Measurements from ENCODE around the gene AQP3. TPM values are rescaled to one million over a fixed set of nuclear protein-coding genes. Genes with fewer than 3 reads are reported as not detected.
"Not testable (repeated sequence)": the region's sequence is repeated elsewhere in the genome, so short reads cannot be mapped to it uniquely, and the experiment has no call there.

AQP3 gene
- 1 to 10 TPM; 7.2 to 8.1 TPM for total RNA-seq

- peak; percentile 85 for DNase-seq
- Mint-ChIP-seq H3K4me3 (peak within 1 kb of the TSS; percentile 86), H3K27me3 (ENCODE audit: low read depth) (no peaks in the 10 kb centered on the region), H3K9me3 (no peaks in the 10 kb centered on the region), H3K27ac (peak within 1 kb of the TSS; percentile 91), H3K36me3 (ENCODE audit: low read depth) (no peaks in the 10 kb centered on the region), H3K4me1 (ENCODE audit: low read depth) (peaks cover 52% of the 10 kb centered on the region)
- CTCF ChIA-PET = interaction anchor here (0.5 to 8.6 kb wide), 18 partner anchors 9 to 403 kb away, joined by 3 to 159 read pairs (median 6); partner anchors contain the start of genes AQP7 and NOL6
- intact Hi-C loops (cut with micrococcal nuclease) = loop anchor here (1.0 to 5.0 kb wide), 15 partner anchors 7 to 730 kb away; partner anchors contain the start of genes BAG1, DNAJA1, NFX1 and UBAP1
These were observed at the start of gene AQP3 for GRCh38 chr9:33446946-33447798. TSS of gene AQP3 (minus strand) at chr9:33447593. CDS start at chr9:33447530, 63 bp downstream.

DNA sequence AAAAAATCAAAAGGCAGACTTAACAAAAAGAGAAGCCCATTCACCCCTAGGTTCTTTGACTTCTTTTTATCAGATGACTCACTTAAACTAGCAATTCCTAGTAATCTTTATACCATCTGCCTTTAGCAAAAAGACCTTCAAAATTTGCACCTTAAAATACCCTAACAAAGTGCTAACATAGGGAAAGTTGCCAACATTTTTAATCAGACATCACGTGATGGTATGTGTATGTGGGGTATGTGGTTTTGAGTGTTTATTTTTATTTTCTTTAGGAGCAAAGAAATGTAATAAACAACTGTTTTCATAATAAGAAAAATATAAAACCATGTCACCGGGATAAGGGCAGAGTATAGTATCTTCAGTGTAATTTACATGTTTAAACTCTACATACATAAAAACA lies 46.4 kb upstream of the AQP3 start:
- H3K4me1 Mint-ChIP-seq (ENCODE audit: low read depth); H3K9me3 Mint-ChIP-seq; H3K4me3 Mint-ChIP-seq; H3K27ac Mint-ChIP-seq; intact Hi-C loops (cut with micrococcal nuclease); H3K36me3 Mint-ChIP-seq (ENCODE audit: low read depth); DNase-seq; H3K27me3 Mint-ChIP-seq (ENCODE audit: low read depth): not testable (repeated sequence)
- CTCF ChIA-PET = interaction anchor here (1.1 kb wide), 1 partner anchor 27 kb away, joined by 3 read pairs; no protein-coding TSS in a partner anchor

DNA sequence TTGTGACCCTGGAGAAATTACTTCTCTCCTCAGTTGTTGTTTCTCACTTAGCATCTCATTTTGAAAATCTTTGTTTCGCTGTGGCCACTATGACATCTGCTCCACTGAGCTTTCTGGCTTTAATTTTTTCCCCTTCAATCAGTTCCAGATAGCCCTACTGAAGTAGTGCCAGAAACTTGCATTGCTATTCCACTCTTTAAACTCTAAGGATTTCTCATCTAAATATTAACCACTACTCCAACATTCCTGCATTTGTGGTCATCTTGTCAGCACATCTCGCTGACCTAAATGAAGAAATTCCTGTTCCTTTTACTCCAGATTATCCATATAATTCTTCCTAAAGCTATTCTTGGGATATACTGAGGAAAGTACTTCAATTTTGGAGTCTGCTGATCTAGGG lies 41.7 kb upstream of the AQP3 start:
- intact Hi-C loops (cut with micrococcal nuclease) = no loop called here

DNA sequence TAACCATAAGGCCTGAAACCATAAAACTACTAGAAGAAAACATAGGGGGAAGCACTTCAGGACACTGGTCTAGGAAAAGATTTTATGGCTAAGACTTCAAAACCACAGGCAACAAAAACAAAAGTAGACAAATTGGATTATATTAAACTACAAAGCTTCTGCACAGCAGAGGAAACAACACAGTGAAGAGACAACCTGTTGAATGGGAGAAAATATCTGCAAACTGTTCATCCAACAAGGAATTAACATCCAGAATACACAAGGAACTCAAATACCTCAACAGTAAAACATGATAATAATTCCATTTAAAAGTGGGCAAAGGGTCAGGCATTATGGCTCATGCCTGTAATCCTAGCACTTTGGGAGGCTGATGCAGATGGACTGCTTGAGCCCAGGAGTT lies 37.9 kb upstream of the AQP3 start:
- CTCF ChIA-PET; intact Hi-C loops (cut with micrococcal nuclease); H3K4me3 Mint-ChIP-seq; H3K36me3 Mint-ChIP-seq (ENCODE audit: low read depth); H3K27me3 Mint-ChIP-seq (ENCODE audit: low read depth); H3K9me3 Mint-ChIP-seq; H3K4me1 Mint-ChIP-seq (ENCODE audit: low read depth); H3K27ac Mint-ChIP-seq; DNase-seq: not testable (repeated sequence)

More for the DNA sequence above, 41.7 kb upstream of the AQP3 start:
- Mint-ChIP-seq H3K27me3 (ENCODE audit: low read depth) (peaks cover 2% of the 10 kb centered on the region), H3K9me3 (no peaks in the 10 kb centered on the region), H3K36me3 (ENCODE audit: low read depth) (no peaks in the 10 kb centered on the region), H3K4me1 (ENCODE audit: low read depth) (no peaks in the 10 kb centered on the region), H3K4me3 (no peak overlapping the region), H3K27ac (no peak overlapping the region)
- CTCF ChIA-PET = interaction anchor here (1.1 kb wide), 1 partner anchor 37 kb away, joined by 3 read pairs; no protein-coding TSS in a partner anchor
- DNase-seq = no peak

DNA sequence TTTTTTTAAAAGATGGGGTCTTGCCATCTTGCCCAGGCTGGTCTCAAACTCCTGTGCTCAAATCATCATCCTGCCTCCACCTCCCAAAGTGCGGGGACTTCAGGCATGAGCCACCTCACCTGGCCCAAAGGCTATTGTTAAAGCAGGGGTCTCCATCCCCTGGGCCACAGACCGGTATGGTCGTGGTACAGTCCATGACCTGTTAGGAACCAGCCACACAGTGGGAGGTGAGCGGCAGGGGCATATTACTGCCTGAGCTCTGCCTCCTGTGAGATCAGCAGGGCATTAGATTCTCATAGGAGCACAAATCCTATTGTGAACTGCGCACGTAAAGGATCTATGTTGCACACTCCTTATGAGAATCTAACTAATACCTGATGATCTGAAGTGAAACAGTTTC lies 33.6 kb upstream of the AQP3 start:
- intact Hi-C loops (cut with micrococcal nuclease) = no loop called here
- Mint-ChIP-seq H3K4me3 (no peak overlapping the region), H3K9me3 (no peaks in the 10 kb centered on the region), H3K4me1 (ENCODE audit: low read depth) (no peaks in the 10 kb centered on the region), H3K27ac (no peak overlapping the region), H3K27me3 (ENCODE audit: low read depth) (no peaks in the 10 kb centered on the region), H3K36me3 (ENCODE audit: low read depth) (no peaks in the 10 kb centered on the region)
- DNase-seq = no peak
- CTCF ChIA-PET = interaction anchor here (0.6 to 0.7 kb wide), 2 partner anchors 15 to 31 kb away, joined by 3 to 5 read pairs; no protein-coding TSS in a partner anchor

- no peaks in the 10 kb centered on the region for H3K9me3 Mint-ChIP-seq
- CTCF ChIA-PET = no interaction called here
- intact Hi-C loops (cut with micrococcal nuclease) = no loop called here
- no peak overlapping the region for H3K27ac Mint-ChIP-seq
- no peaks in the 10 kb centered on the region for H3K27me3 Mint-ChIP-seq (ENCODE audit: low read depth)
- H3K4me1 Mint-ChIP-seq (ENCODE audit: low read depth) = no peaks in the 10 kb centered on the region
- DNase-seq = no peak
- no peak overlapping the region for H3K4me3 Mint-ChIP-seq
- no peaks in the 10 kb centered on the region for H3K36me3 Mint-ChIP-seq (ENCODE audit: low read depth)
These were observed 32.7 kb upstream of the AQP3 start for GRCh38 chr9:33480106-33480505.

DNA sequence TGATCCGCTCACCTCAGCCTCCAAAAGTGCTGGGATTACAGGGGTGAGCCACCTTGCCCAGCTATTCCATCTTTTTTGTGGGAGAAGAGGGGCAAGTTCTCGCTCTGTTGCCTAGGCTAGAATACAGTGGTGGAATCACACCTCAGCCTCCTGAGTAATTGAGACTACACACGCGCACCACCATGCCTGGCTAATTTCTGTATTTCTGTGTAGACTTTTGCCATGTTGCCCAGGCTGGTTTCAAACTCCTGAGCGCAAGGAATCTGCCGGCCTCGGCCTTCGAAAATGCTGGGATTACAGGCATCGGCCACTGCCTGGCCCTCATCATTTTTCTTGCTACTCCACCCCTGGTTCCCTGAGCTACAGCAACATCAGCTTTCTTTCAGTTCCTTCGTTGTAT lies 29.1 kb upstream of the AQP3 start:
- CTCF ChIA-PET = interaction anchor here (0.7 to 2.2 kb wide), 4 partner anchors 10 to 41 kb away, joined by 3 to 8 read pairs (median 6); no protein-coding TSS in a partner anchor
- Mint-ChIP-seq H3K4me1 (ENCODE audit: low read depth) (peaks cover 19% of the 10 kb centered on the region), H3K27ac (no peak overlapping the region), H3K9me3 (no peaks in the 10 kb centered on the region), H3K4me3 (no peak overlapping the region), H3K27me3 (ENCODE audit: low read depth) (no peaks in the 10 kb centered on the region), H3K36me3 (ENCODE audit: low read depth) (peaks cover 10% of the 10 kb centered on the region)
- DNase-seq = no peak
- intact Hi-C loops (cut with micrococcal nuclease) = loop anchor here (10.0 kb wide), 2 partner anchors 338 to 568 kb away; partner anchors contain the start of genes UBAP2 and UBE2R2

GRCh38 chr9:33475357-33475756 lies 28.0 kb upstream of the AQP3 start:
- DNase-seq = no peak
- no peaks in the 10 kb centered on the region for H3K9me3 Mint-ChIP-seq
- H3K4me3 Mint-ChIP-seq = no peak overlapping the region
- H3K27ac Mint-ChIP-seq = peak overlapping the region; percentile 19
- peaks cover 14% of the 10 kb centered on the region for H3K36me3 Mint-ChIP-seq (ENCODE audit: low read depth)
- intact Hi-C loops (cut with micrococcal nuclease) = loop anchor here (10.0 kb wide), 2 partner anchors 339 to 569 kb away; partner anchors contain the start of genes UBAP2 and UBE2R2
- CTCF ChIA-PET = interaction anchor here (0.6 to 4.8 kb wide), 6 partner anchors 8 to 101 kb away, joined by 3 to 23 read pairs (median 5); no protein-coding TSS in a partner anchor
- H3K4me1 Mint-ChIP-seq (ENCODE audit: low read depth) = peaks cover 24% of the 10 kb centered on the region
- H3K27me3 Mint-ChIP-seq (ENCODE audit: low read depth) = no peaks in the 10 kb centered on the region

DNA sequence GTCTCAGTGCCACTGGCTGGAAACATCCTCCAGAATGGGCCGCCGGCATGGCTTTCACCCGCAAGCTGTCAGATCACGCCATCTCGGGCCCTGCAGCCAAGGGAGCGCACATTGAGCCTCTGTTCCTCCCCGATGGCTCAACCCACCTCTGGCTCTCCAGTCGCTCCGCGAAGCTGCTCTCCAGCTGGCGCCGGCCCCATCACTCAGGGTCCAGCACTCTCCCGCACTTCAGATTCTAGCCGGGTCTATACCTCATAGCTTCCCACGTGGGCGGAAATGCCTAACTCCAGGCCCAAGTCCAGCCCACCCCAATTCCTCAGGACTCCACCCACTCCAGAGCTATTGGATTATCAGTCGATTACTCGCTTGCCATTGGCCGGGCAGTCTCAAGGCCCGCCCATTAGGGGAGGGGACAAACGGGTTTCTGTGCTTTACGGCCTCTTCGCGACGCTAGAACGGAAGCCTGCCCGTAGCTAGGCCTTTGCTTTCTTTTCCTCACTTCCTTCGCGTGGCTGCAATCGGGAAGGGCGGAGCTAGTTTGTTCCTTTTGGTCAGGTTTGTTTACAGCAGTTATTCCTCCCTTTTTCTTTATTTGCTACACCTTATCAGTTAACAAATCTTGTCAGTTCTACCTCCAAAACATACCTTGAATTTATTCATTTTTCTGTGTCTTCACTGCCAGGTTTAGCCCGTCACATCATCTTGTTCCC lies 26.4 kb upstream of the AQP3 start, which contains the start of gene NOL6:
Gene NOL6 (minus strand): TSS at position 282 of the 710 bp plus-strand sequence. CDS start 82 bp downstream, at position 200.
- DNase-seq = peak; percentile 99
- peaks cover 29% of the 10 kb centered on the region for H3K4me1 Mint-ChIP-seq (ENCODE audit: low read depth)
- H3K27ac Mint-ChIP-seq = peak within 1 kb of the TSS; percentile 93
- peak within 1 kb of the TSS; percentile 95 for H3K4me3 Mint-ChIP-seq
- no peaks in the 10 kb centered on the region for H3K27me3 Mint-ChIP-seq (ENCODE audit: low read depth)
- intact Hi-C loops (cut with micrococcal nuclease) = loop anchor here (1.0 to 10.0 kb wide), 11 partner anchors 15 to 654 kb away; partner anchors contain the start of genes BAG1, DCAF12, DNAJA1 and NFX1
- H3K36me3 Mint-ChIP-seq (ENCODE audit: low read depth) = peaks cover 23% of the 10 kb centered on the region
- no peaks in the 10 kb centered on the region for H3K9me3 Mint-ChIP-seq
- CTCF ChIA-PET = interaction anchor here (0.6 to 4.8 kb wide), 14 partner anchors 8 to 206 kb away, joined by 3 to 23 read pairs (median 6); partner anchors contain the start of genes AQP3 and AQP7

GRCh38 chr9:33472881-33473615 lies 25.7 kb upstream of the AQP3 start:
- Mint-ChIP-seq H3K27me3 (ENCODE audit: low read depth) (no peaks in the 10 kb centered on the region), H3K4me1 (ENCODE audit: low read depth) (peaks cover 31% of the 10 kb centered on the region), H3K27ac (peak overlapping the region; percentile 93), H3K36me3 (ENCODE audit: low read depth) (peaks cover 25% of the 10 kb centered on the region), H3K4me3 (peak overlapping the region; percentile 95), H3K9me3 (no peaks in the 10 kb centered on the region)
- CTCF ChIA-PET = interaction anchor here (0.7 to 4.8 kb wide), 11 partner anchors 10 to 98 kb away, joined by 3 to 23 read pairs (median 8); partner anchors contain the start of genes AQP3 and AQP7
- intact Hi-C loops (cut with micrococcal nuclease) = loop anchor here (1.0 to 10.0 kb wide), 8 partner anchors 15 to 654 kb away; partner anchors contain the start of genes BAG1, DCAF12, SMU1 and UBAP2
- no peak for DNase-seq

DNA sequence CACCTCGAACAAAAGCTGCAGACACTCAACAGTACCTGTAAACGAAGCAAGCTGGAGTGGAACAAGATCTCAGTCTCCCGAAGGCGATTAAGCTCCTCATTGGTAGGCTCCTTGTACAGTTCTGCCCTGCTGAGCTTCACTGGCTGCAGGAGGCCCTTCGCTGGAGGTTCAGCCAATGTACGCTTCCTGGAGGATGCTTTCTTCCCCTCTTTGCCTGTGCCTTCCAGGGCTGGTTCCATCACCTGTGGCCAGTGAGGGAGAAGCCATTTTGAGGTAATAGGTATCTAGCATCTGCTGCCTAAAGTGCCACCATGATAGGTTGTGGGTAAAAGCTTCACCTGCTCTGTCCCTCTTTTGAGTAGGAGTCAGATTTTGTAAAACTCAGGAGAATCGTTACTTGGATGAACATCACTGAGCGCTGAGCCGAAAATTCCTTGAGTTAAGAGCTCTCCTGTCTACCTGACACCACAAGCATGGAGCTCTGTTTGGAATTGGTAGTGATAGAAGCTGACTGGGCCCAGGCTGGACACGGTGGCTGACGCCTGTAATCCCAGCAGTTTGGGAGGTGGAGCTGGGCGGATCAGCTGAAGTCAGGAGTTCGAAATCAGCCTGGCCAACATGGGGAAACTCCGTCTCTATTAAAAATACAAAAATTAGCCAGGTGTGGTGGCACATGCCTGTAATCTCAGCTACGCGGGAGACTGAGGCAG lies 24.9 kb upstream of the AQP3 start:
- DNase-seq = no peak
- CTCF ChIA-PET = interaction anchor here (1.0 to 4.8 kb wide), 8 partner anchors 10 to 111 kb away, joined by 3 to 23 read pairs (median 6); no protein-coding TSS in a partner anchor
- Mint-ChIP-seq H3K36me3 (ENCODE audit: low read depth) (peaks cover 30% of the 10 kb centered on the region), H3K27me3 (ENCODE audit: low read depth) (no peaks in the 10 kb centered on the region), H3K27ac (peak overlapping the region; percentile 93), H3K9me3 (no peaks in the 10 kb centered on the region), H3K4me1 (ENCODE audit: low read depth) (peaks cover 32% of the 10 kb centered on the region), H3K4me3 (peak overlapping the region; percentile 95)
- intact Hi-C loops (cut with micrococcal nuclease) = loop anchor here (2.0 to 10.0 kb wide), 4 partner anchors 44 to 655 kb away; partner anchors contain the start of genes DCAF12, UBAP2 and UBE2R2
